GM19193 (cell line): ENCODE results near the gene ADCY2.

ENCODE experiments used
- POLR2A ChIP-seq: IDR thresholded peaks from 4 replicates; pipeline ENCODE4 v1.6.1; 2011; ENCODE audit not compliant: insufficient read depth, insufficient read length; ENCODE audit errors: extremely low read depth

Gene ADCY2

DNA sequence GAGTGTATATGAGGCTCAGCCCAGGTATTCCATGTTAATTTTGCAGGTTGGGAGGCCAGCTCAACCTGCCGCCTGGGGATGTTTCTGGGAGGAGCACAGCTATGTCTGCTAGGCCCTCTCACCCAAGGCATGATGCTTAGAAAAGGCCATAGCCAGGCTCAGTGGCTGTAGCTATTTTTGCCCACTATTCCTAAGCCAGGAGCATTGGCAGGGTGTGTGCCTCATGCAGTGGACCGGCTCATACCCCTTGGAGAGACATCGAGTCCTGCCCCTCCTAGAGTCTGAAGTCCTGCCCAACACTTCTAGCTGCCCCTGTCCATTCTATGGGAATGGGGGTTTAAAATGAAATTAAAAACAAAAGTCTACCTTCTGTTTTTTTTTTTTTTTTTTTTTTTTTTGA lies 22.3 kb downstream of the ADCY2 start:
- no peak for TF ChIP-seq POLR2A

- TF ChIP-seq POLR2A = no peak
Measured at GRCh38 chr5:7419367-7419766, 23.4 kb downstream of the ADCY2 start.

- TF ChIP-seq POLR2A = no peak
Measured at GRCh38 chr5:7419846-7420245, 23.9 kb downstream of the ADCY2 start.

- no peak for TF ChIP-seq POLR2A
Measured at GRCh38 chr5:7420510-7421280, 24.8 kb downstream of the ADCY2 start.

DNA sequence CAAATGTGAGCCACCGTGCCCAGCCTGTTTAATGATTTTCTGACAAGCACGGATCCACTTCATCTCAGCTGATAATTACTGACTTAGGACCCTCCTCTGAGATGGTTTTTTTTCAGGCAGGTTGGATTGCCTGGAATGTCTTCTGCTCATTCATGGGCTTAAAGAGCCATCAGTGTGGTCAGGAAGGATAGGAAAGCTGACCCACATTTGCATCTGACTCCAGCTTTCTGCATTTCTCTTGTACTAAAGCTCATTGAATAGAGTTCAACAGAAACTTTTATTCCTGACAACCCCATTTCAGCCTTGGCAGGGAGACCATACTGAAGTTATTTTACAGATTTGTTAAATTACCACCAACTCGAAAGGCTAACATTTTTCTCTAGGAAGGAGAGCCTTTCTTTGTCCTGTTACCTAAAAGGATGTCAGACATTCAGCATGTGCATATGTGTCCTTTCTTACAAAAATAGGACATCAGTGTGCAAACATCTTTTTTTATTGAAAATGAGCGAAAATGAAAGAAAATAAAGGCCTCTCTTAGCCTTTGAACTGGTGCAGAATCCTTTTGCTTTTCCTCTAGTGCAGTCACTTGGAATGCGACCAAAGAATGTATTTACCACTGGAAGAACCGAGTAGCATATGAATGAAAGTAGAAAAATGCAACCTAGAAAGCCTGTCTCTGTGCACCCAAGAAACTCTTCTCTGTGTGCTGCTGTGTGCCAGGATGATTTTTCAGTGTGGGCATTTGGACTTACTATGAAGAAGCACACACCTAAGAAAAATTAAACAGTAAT lies 26.6 kb downstream of the ADCY2 start:
- no peak for TF ChIP-seq POLR2A

- TF ChIP-seq POLR2A = no peak
Measured at GRCh38 chr5:7425830-7426229, 29.9 kb downstream of the ADCY2 start.

GRCh38 chr5:7426284-7426683 lies 30.3 kb downstream of the ADCY2 start:
- TF ChIP-seq POLR2A = no peak

DNA sequence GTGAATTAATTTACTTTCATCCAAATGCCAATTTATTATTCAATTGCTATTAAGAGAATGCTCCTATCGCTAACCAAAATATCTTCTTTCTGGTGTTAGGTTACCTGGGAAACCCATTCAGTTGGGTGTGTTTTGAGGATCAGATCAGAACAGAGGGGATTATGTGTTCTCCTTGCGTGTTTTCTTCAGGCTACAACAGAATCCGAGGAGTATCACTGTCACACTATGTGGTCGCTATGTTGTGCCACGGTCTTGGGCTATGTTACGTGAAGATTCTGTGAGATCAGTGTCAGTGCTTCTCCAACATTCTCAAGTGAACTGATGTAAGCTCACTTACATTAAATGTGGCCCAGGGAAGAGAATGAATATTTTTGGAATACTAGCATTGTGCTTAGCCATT lies 39.0 kb downstream of the ADCY2 start:
- no peak for TF ChIP-seq POLR2A

GRCh38 chr5:7435503-7435902 lies 39.6 kb downstream of the ADCY2 start:
- no peak for TF ChIP-seq POLR2A

DNA sequence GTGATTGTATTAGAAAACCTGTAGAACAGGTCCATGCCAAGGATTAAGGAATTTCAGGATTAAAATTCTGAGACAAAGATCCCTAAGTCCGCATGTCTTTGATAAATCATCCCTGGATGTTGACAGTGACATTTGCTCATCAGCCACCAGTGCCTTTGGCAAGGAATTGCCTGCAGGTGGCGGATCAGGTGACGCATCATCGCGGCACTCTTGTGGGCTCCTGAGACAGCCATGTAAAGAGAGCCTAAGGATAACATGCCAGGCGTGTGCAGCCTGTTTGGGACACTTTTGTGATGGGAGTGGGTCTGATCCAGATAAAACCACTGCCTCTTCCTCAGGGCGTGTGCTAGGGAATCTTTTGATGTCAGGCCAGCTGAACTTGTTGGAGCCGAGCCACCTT lies 40.6 kb downstream of the ADCY2 start:
- no peak for TF ChIP-seq POLR2A

DNA sequence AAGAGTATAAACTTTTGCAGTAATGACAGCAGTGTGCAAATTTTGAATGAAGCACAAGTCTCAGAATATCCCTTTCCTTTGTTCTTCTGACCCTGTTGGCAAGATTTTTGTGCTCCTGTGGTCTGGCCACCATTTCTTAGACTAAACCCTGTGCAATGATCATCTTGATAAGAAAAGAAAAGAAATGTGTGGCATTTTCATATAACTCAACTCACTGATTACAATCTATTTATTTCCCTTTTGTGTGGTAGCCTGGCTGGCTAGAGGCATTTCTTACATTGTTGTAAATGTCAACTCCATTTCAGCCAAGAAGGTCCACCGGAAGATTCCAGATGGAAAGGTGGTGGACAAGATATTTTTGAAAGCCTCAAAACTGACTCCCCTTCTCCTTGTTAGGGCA lies 41.9 kb downstream of the ADCY2 start:
- no peak for TF ChIP-seq POLR2A

DNA sequence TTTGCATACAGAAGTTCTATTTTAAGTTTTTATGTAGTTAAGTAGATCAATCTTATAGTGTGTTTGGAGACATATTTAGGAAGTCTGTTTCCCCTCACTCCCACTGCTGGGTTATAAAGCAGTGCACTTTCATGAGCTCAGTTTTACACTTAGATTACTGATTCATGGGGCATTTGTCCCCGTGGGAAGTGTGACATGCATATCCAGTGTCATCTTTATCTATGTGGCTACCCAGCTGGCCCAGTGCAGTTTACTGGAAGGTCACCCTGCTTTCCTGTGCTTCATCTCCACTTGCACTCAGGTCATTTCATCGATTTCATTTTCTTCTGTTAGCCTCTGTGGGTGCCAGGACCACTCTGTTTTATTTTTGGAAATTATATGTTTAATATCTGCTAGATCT lies 49.1 kb downstream of the ADCY2 start:
- TF ChIP-seq POLR2A = no peak

DNA sequence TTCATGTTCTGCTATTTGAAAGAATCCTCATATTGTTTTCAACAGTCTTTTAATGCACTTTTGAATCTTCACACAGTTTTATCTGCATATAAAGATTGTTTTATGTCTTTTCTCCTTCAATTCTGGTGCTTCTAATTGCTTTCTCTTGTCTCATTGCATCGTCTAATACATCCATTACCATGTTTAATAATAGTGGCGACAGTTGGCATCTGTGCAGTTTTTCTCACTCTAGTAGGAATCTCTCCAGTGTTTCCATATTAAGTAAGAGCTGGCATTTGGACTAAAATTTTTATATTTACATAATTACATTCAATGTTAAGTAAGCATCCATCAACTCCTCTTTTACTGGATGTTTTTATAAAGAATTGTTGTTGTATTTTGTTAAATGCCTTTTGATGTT lies 49.9 kb downstream of the ADCY2 start:
- no peak for TF ChIP-seq POLR2A

DNA sequence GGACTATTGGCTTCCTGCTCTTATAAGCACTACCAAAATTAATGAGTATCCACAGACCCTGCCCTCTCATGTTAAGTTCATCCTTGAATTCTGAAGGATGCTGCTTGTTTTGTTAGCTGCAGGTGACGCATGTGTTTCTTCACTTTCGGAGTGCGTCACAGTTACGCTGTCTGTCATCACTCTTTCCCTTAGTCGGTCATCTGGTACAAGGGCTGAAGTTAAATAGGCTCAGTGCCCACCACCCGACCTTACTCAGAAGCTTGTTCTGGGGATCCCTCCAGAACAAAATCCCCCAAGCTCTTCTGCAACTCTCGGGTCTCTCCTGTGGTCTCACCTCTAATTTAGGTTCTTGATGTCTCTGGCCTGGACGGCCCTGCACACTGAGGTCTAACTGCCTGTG lies 51.0 kb downstream of the ADCY2 start:
- no peak for TF ChIP-seq POLR2A

DNA sequence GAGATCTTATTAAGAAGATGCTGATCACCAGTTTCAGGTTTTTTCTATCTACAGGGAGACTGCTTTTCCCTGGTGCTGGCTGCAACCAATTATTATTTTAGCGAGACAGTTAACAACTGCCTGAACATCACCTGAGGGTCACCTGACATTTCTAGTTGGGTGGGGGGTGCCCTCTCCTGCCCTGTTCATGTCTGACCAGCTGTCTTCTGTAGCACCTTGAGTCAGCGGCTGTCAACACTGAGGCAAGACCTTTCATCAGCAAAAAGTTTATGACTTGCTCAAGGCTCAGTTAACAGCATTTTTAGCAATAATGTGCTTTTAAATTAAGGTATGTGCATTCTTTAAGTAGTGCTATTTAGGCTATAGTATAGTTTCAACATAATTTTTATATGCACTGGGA lies 58.0 kb downstream of the ADCY2 start:
- no peak for TF ChIP-seq POLR2A

- no peak for TF ChIP-seq POLR2A
Measured at GRCh38 chr5:7456206-7456605, 60.3 kb downstream of the ADCY2 start.
